GM19239 (cell line): Measurements from ENCODE around the gene PER3.

Experiments used
- DNase-seq: peaks from one replicate; pipeline ENCODE4 v3.0.0; 2011; ENCODE audit warnings: low spot score; ENCODE audit not compliant: insufficient read length
- FAIRE-seq: peaks from 2 replicates; lab custom pipeline; 2011; peaks lifted over from hg19 to GRCh38; lab: Jason Lieb, UNC

The PER3 gene

DNA sequence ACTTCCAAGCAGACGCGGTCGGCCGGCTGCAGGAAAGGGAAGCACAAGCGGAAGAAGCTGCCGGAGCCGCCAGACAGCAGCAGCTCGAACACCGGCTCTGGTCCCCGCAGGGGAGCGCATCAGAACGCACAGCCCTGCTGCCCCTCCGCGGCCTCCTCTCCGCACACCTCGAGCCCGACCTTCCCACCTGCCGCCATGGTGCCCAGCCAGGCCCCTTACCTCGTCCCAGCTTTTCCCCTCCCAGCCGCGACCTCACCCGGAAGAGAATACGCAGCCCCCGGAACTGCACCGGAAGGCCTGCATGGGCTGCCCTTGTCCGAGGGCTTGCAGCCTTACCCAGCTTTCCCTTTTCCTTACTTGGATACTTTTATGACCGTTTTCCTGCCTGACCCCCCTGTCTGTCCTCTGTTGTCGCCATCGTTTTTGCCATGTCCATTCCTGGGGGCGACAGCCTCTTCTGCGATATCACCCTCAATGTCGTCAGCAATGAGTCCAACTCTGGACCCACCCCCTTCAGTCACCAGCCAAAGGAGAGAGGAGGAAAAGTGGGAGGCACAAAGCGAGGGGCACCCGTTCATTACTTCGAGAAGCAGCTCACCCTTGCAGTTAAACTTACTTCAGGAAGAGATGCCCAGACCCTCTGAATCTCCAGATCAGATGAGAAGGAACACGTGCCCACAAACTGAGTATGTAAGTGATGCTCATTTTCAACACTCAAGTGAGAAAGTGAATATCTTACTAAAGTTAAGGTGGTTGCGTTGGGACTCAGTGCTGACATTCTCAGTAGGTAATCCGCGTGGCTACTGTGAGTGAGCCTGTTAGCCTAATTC lies 43.2 kb downstream of the PER3 start:
- FAIRE-seq (no peak), DNase-seq (no peak)

DNA sequence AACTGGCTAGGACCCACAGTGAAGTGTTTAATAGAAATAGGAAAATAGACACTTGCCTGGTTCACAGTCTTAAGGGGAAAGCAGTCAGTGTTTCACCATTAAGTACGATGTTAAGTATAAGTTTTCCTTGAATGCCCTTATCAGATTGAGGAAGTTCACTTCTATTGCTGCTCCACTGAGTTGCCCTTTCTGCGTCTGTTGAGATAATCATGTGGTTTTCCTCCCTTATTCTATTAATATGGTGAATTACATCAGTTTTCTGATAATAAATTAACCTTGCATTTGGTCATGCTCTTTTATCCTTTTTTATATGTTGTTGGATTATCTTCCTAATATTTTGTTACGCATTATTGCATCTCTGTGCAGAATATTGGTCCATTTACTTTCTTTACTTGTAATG lies 47.4 kb downstream of the PER3 start:
- no peak for DNase-seq
- peak; percentile 65 for FAIRE-seq

GRCh38 chr1:7833035-7833434 lies 48.9 kb downstream of the PER3 start:
- FAIRE-seq = no peak
- DNase-seq = no peak

- FAIRE-seq = no peak
- DNase-seq = no peak
Observed at GRCh38 chr1:7838714-7839113, 54.6 kb downstream of the PER3 start.

DNA sequence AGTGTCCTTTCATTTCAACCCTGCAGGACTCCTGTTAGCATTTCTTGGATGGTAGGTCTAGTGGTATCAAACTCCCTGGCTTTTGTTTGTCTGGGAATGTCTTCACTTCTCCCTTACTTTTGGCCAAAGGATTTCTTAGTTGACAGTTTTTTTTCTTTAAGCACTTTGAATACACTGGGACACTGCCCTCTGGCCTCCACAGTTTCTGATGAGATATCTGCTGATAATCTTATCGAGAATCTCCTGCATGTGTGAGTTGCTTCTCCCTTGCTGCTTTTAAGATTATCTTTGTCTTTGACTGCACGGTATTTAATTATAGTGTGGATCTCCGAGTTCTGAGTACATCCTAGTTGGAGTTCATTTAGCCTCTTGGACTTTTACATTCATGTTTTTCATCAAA lies 55.4 kb downstream of the PER3 start:
- DNase-seq (no peak), FAIRE-seq (no peak)

GRCh38 chr1:7842517-7842916 lies 58.4 kb downstream of the PER3 start:
- DNase-seq (no peak), FAIRE-seq (peak; percentile 73)

DNA sequence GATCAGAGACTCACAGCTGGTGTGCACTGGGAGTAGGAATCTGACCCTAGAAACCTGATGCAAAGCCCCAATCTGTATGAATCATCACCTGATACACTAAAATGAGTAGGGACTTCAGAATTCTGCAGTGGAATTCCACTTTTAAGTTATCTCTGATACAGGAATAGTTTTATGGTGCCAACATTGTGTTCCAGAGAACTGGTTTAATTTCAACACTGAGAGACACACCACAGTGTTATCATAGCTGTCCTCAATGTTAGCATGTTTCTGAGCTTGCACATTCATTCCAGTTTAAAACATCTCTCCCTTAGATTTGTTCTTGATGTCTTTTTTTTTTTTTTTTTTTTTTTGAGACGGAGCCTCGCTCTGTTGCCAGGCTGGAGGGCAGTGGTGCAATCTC lies 61.7 kb downstream of the PER3 start:
- FAIRE-seq (no peak), DNase-seq (no peak)

DNA sequence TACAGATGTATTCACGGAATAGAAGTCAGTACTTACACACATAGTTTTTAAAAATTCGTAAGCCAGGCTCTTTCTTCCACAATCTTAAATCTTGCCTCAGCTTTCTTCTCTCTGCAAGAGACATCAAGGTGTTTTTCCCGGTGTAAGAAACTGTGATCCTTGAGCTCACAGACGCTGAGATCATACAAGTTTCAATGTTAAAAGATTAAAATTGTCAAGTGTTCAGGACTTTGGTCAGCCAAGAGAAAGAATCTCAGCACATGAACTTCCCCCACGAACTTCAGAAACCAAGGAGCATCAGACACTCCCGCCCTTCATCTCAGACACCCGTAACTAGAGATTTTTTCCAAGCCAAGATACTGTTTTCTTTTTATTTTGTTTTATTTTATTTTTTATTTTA lies 62.6 kb downstream of the PER3 start:
- FAIRE-seq (no peak), DNase-seq (no peak)

DNA sequence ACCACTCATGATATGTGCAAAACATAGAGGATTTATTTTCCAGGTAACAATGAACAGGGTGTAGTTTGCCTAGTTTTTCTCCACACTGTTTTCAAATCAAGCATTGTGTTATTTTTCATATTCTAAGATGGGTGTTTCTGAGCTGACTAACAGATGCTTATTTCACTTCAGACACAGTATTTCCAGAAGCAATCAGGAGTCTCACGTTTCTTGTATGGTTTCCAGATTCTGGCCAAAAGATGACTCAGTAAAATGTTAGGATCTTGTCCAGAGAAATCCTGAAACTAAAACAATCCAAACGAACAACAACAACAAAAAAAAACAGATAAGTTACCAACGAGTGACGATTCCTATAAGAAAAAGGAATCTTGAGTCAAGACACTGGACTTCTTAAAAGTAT lies 63.5 kb downstream of the PER3 start:
- DNase-seq = no peak
- FAIRE-seq = no peak

GRCh38 chr1:7850786-7851185 lies 66.7 kb downstream of the PER3 start:
- no peak for FAIRE-seq
- DNase-seq = no peak

GRCh38 chr1:7852804-7853683 lies 69.0 kb downstream of the PER3 start, which contains the start of gene UTS2:
TSS of gene UTS2 (minus strand) at chr1:7853065. CDS start at chr1:7853003, 62 bp downstream.
- FAIRE-seq (no peak), DNase-seq (no peak)

DNA sequence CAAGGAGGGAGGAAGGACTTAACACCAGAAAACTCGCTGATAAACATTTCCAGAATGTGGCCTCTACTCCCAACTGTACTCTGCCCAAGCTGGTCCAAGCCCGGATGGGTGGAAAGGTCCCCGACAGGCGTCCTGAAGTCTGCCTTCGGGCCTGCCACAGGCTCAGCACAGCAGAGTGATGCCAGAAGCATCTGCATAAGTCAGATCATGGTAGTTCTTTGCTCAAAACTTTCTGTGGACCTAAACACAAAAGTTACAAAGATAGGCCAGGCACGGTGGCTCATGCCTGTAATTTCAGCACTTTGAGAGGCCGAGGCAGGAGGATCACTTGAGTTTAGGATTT lies 69.6 kb downstream of the PER3 start:
- FAIRE-seq (no peak), DNase-seq (no peak)

DNA sequence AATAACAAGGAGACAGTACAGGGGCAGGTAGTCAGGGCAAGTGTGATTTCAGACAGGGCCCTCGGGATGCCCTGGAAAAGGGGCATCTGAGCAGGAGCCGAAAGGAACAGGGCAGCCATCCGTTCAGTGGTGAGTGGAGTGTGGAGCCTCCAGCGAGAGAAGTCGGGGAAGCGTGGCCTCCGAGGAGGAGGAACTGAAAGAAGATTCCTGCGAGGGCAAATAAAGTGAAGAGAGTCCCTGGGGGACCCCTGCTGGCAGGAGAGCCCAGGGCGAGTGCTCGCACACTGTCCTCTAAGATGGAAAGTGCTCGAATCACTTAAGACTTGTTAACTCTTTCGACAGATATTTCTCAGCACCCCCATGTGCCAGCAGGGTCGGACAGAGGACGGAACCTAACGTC lies 72.3 kb downstream of the PER3 start:
- no peak for DNase-seq
- FAIRE-seq = no peak

DNA sequence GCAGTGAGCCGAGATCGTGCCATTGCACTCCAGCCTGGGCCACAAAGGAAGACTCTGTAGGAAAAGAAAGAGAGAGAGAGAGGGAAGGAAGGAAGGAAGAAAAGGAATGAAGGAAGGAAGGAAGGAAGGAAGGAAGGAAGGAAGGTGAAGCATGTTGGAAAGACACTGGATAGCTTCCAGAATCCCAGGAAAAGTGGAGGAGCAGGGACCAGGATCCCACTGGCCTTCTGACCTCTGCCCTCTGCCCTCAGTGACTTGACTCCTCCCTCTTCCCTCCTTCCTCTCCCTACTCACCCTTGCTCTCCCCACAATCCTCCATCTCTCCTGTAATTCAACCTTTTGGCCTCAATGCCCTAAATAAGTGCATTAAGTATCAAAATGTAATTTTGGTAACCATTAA lies 72.9 kb downstream of the PER3 start:
- no peak for FAIRE-seq
- no peak for DNase-seq

DNA sequence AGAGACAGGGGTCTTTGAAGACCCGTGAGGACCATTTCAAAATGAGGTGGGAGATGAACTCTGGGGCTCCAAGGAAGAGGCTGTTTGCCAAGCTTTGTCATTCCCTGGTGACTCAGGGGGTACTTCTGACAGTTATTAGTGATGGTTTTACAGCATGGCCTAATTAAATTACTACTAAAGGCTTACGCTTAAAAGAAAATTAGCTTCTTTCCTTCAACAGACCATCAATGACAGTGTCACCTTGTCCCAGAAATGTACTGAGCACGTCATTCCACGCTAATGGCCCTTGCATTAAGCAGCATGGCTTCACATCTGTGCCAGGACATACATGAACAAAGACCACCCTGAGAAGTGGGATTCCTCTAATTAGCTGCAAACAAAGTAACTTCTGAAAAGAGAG lies 73.9 kb downstream of the PER3 start:
- FAIRE-seq (no peak), DNase-seq (no peak)

GRCh38 chr1:7859406-7859805 lies 75.3 kb downstream of the PER3 start:
- DNase-seq (no peak), FAIRE-seq (no peak)

DNA sequence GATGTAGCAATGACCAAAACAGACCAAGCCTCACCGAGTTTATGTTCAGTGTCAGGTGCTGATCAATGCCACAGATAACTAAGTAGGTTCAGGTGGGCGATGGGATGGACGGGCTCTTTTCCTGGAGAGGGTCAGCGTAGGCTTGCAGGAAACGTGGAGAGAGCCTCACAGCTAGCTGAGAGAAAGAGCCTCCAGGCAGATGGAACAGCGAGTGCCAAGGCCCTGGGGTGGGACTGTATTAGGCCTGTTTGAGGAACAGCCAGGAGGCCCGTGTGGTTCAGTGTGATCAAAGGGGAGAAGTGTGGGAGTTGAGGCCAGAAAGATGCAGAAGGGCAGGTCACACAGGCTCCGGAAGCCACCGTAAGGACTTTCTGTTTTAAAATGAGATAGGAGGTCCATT lies 76.0 kb downstream of the PER3 start:
- DNase-seq (no peak), FAIRE-seq (no peak)

GRCh38 chr1:7861452-7861851 lies 77.4 kb downstream of the PER3 start:
- DNase-seq (no peak), FAIRE-seq (no peak)

GRCh38 chr1:7862211-7863060 lies 78.3 kb downstream of the PER3 start:
- DNase-seq (no peak), FAIRE-seq (no peak)

DNA sequence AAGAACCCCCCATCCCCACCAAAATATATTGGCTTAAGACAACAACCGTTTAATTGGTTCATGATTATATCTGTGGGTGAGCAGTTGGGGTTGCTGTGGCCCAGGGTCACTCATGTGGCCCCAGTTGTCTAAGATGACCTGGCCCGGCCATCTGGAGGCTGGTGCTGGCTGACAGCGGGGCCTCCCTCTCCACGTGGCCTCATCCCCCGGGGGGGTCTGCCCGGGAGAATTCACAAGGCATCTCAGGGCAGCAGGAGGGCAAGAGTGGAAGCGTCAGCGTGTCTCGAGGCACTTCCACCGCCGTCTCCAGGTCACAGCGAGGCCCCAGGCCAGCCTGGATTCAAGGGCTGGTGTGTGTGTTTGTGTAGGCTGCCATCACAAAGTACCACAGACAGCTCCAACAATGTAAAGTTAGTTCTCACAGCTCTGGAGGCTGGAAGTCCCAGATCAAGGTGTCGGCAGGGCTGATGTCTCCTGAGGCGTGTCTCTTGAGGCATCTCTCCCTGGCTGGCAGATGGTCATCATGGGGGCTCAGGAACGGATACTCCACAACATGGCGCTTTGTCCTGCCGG lies 79.8 kb downstream of the PER3 start:
- no peak for FAIRE-seq
- no peak for DNase-seq
